ENCODE results near the gene EPHA10. TPM values are rescaled to one million over a fixed set of nuclear protein-coding genes. Genes with fewer than 3 reads are reported as not detected.

Gene EPHA10
- total RNA-seq, 1 experiment from 2014 or later: 7.6 TPM

- no peaks in the 10 kb centered on the region for H3K9me3 ChIP-seq (ENCODE audit: insufficient read depth, low read depth)
- intact Hi-C loops (cut with micrococcal nuclease; ENCODE audit: unreplicated experiment): loop anchor here (1.0 to 5.0 kb wide), 4 partner anchors 53 to 335 kb away; partner anchors contain the start of genes CDCA8 and ZC3H12A
- H3K36me3 ChIP-seq (ENCODE audit: low read depth): peaks cover 47% of the 10 kb centered on the region
- POLR2A ChIA-PET (ENCODE audit: unreplicated experiment): interaction anchor here (0.6 to 1.1 kb wide), 11 partner anchors 10 to 1358 kb away, joined by 3 to 31 read pairs (median 5); partner anchors contain the start of genes CDCA8 and OSCP1
- H3K9me2 ChIP-seq (ENCODE audit: insufficient read depth): no peaks in the 10 kb centered on the region
- BruUV-seq (replicated peaks): no TSS peak
- no peak for TF ChIP-seq CTCF (conservative IDR thresholded peaks at IDR 0.05)
- TF ChIP-seq EZH2 (IDR thresholded peaks at IDR 0.05; ENCODE audit: low read depth): no peak
- H3K79me2 ChIP-seq (ENCODE audit: low read depth): peaks cover 58% of the 10 kb centered on the region
- peak within 1 kb of the TSS; percentile 96 for H3K4me2 ChIP-seq
- peaks cover 46% of the 10 kb centered on the region for H4K20me1 ChIP-seq (ENCODE audit: insufficient read depth)
- peaks cover 61% of the 10 kb centered on the region for H3F3A ChIP-seq (ENCODE audit: insufficient read depth, low read depth)
- peak within 1 kb of the TSS; percentile 63 for H3K27ac ChIP-seq
- H2AFZ ChIP-seq: peak within 1 kb of the TSS; percentile 70
- H3K27me3 ChIP-seq (ENCODE audit: insufficient read depth, low read depth): no peaks in the 10 kb centered on the region
- DNase-seq: peak; percentile 86 to 95
- H3K4me3 ChIP-seq: peak within 1 kb of the TSS; percentile 71
- H3K4me1 ChIP-seq (replicated peaks; ENCODE audit: insufficient read depth): peaks cover 20% of the 10 kb centered on the region
- CTCF ChIA-PET: interaction anchor here (0.6 to 1.9 kb wide), 8 partner anchors 14 to 1466 kb away, joined by 3 to 8 read pairs (median 5); partner anchors contain the start of gene MTF1
Measured at GRCh38 chr1:37807555-37808368, 42.8 kb upstream of the EPHA10 start, which contains the start of the genes C1orf122 and YRDC. C1orf122 (plus strand) TSS chr1:37807790; CDS start chr1:37808405, 615 bp downstream. YRDC (minus strand) TSS chr1:37808208; CDS start chr1:37808180, 28 bp downstream.

- Histone ChIP-seq H3K9me3 (ENCODE audit: insufficient read depth, low read depth) (no peaks in the 10 kb centered on the region), H3K27ac (peak overlapping the region; percentile 63), H4K20me1 (ENCODE audit: insufficient read depth) (peaks cover 42% of the 10 kb centered on the region), H3K4me2 (peak overlapping the region; percentile 96), H3K79me2 (ENCODE audit: low read depth) (peaks cover 58% of the 10 kb centered on the region), H3K27me3 (ENCODE audit: insufficient read depth, low read depth) (no peaks in the 10 kb centered on the region), H3K4me3 (peak overlapping the region; percentile 71), H3K9me2 (ENCODE audit: insufficient read depth) (no peaks in the 10 kb centered on the region), H3K4me1 (replicated peaks; ENCODE audit: insufficient read depth) (peaks cover 20% of the 10 kb centered on the region), H3F3A (ENCODE audit: insufficient read depth, low read depth) (peaks cover 62% of the 10 kb centered on the region), H3K36me3 (ENCODE audit: low read depth) (peaks cover 52% of the 10 kb centered on the region), H2AFZ (no peak overlapping the region)
- TSS peak; percentile 24 for BruUV-seq (replicated peaks)
- no peak for DNase-seq
- CTCF ChIA-PET: interaction anchor here (0.6 to 1.9 kb wide), 2 partner anchors 53 to 67 kb away, joined by 8 to 10 read pairs; partner anchors contain the start of gene MTF1
- no peak for TF ChIP-seq EZH2 (IDR thresholded peaks at IDR 0.05; ENCODE audit: low read depth)
- no peak for TF ChIP-seq CTCF (conservative IDR thresholded peaks at IDR 0.05)
- POLR2A ChIA-PET (ENCODE audit: unreplicated experiment): interaction anchor here (0.6 to 1.1 kb wide), 2 partner anchors 9 to 117 kb away, joined by 5 to 6 read pairs; a partner anchor contains a TSS
- intact Hi-C loops (cut with micrococcal nuclease; ENCODE audit: unreplicated experiment): loop anchor here (5.0 kb wide), 2 partner anchors 180 to 335 kb away; partner anchors contain the start of gene ZC3H12A
Measured at GRCh38 chr1:37807220-37807554, 42.3 kb upstream of the EPHA10 start.

GRCh38 chr1:37802439-37802838 lies 37.5 kb upstream of the EPHA10 start:
- DNase-seq: no peak
- Histone ChIP-seq H3K9me2 (ENCODE audit: insufficient read depth) (no peaks in the 10 kb centered on the region), H3K36me3 (ENCODE audit: low read depth) (peaks cover 54% of the 10 kb centered on the region), H3K4me1 (replicated peaks; ENCODE audit: insufficient read depth) (peaks cover 9% of the 10 kb centered on the region), H2AFZ (no peak overlapping the region), H3K79me2 (ENCODE audit: low read depth) (peaks cover 32% of the 10 kb centered on the region), H4K20me1 (ENCODE audit: insufficient read depth) (peaks cover 42% of the 10 kb centered on the region), H3K4me2 (no peak overlapping the region), H3K27me3 (ENCODE audit: insufficient read depth, low read depth) (no peaks in the 10 kb centered on the region), H3F3A (ENCODE audit: insufficient read depth, low read depth) (peaks cover 79% of the 10 kb centered on the region), H3K27ac (no peak overlapping the region), H3K4me3 (no peak overlapping the region), H3K9me3 (ENCODE audit: insufficient read depth, low read depth) (no peaks in the 10 kb centered on the region)
- BruUV-seq (replicated peaks): no TSS peak
- POLR2A ChIA-PET (ENCODE audit: unreplicated experiment): no interaction called here
- no peak for TF ChIP-seq CTCF (conservative IDR thresholded peaks at IDR 0.05)
- TF ChIP-seq EZH2 (IDR thresholded peaks at IDR 0.05; ENCODE audit: low read depth): no peak
- CTCF ChIA-PET: no interaction called here
- intact Hi-C loops (cut with micrococcal nuclease; ENCODE audit: unreplicated experiment): no loop called here
